HG03558 (cell line): ENCODE data around the gene ADIG.

Source experiments
- ATAC-seq: cut with Tn5 transposase; IDR thresholded peaks from one replicate; pipeline ENCODE4 v1.9.1; 2021; ENCODE audit warnings: moderate number of reproducible peaks; ENCODE audit not compliant: unreplicated experiment; ENCODE audit errors: extremely low read depth

Gene ADIG

DNA sequence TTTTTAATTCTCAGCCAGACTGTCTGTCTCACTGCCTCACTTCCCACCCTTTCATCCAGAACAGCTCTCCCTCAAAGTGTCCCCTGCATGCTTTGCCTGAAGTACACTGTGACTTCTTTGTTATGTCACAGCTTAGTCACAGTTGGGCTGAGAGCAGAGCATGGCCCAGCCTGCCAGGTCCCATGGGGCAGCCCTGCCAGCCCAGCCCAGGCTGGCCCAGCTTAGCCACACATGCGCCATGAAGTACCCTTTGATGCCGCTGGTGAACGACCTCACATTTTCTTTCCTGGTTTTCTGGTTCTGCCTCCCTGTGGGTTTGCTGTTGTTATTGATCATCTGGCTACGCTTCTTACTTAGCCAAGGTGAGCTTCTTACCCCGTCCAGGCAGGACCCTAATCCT is at the start of gene ADIG:
Gene ADIG, plus strand, starts transcription at position 185 of the 400 bp plus-strand sequence. Its CDS starts 54 bp downstream, at position 239.
- no peak for ATAC-seq

DNA sequence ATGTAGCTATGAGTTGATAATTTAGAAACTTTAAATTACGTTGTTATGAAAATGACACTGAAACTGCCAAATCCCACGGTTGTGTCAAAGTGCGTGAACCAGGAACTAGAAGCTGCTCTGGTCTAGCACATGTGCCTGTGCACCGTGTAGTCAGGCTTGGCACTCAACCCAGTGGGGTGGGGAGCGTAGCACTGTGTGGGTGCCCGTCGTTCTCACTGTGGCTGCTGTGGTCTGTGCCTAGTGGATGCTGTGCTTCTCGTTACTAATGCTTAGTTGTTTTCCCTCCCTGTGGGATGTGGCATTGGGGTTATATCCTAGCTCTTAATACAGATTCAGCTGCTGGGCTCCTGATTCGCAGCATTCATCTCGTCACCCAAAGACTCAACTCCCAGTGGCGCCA is 46.2 kb upstream of the ADIG start:
- ATAC-seq, result no peak

DNA sequence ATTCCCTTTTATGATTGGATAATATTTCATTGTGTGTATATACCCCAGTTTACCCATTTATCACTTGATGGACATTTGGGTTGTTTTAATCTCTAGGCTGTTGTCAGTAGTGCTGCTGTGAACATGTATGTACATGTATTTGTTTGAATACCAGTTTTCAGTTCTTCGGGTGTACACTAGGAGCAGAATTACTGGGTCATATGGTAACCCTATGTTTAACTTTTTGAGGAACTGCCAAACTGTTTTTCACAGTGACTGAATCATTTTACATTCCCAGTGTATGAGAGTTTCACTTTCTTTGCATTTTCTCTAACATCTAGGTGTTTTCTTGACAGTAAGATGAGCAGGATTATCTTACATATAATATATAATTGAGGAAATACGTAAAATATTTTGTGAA is 44.7 kb upstream of the ADIG start:
- no peak for ATAC-seq

DNA sequence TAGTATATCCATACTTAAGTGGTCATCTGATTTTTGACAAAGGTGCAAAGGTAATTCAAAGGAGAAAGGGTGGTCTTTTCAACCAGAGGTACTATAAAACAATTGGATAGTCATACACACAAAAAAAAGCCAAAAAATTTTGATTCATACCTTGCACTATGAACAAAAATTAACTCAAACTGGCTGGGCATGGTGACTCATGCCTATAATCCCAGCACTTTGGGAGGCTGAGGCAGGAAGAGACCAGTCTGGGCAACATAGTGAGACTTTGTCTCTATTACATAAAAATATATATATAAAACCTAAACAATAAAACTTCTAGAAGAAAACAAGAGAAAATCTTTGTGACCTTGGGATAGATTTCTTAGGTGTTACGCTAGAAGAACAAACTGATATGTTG is 43.8 kb upstream of the ADIG start:
- no peak for ATAC-seq

DNA sequence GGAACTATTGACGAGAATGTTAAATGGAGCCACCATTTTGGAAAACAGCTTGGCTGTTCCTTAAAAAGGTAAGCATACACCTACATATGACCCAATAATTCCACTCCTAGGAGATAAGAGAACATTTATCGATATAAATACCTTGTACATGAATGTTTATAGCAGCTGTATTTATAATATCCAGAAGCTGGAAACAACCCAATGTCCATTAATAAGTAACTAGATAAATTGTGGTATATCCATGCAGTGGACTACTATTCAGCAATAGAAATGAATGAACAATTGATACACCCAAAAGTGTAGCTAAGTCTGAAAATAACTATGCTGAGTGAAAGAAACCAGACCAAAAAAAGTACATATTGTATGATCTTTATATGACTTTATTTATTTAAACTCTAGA is 42.2 kb upstream of the ADIG start:
- no peak for ATAC-seq

DNA sequence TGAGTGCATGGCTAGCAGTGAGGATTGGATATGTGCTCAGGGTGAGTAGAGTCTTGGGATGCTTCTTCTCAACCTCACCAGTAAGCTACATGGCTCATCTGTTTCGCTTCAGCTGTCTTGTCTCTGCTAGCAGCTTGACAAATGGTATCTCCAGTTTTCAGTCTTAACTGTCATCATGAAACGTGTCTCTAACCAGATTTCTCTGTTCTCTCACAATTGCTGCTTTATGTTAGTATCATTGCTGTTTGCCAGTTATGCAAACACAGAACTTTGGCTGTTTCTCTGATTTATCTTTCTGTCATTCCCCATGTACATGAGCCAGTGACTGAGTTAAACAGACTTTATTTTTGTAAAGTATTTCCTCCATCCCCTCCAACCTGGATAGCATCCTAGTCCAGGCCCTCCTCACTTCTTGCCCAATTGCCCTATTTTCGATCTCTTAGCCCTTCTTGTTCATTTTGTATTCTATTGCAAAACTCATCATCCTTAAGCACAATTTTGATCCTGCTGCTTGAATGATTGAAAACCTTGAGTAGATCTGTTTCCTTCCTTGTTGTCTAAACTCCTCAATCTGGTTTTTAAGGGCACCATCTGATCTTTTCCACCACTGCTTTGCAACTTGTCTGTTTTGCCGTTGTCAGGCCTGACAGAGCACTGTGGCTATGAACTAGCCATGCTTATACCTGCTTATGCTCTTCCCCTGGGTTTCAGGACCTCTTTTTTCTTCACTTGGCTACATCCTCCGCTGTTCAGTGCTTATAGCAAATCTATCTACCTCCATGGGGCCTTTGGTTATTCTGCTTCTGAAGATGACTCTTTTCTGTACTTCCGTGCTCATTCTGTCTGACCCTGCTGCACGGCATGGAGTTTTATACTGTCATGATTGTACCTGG is 37.7 kb upstream of the ADIG start:
- no peak for ATAC-seq

DNA sequence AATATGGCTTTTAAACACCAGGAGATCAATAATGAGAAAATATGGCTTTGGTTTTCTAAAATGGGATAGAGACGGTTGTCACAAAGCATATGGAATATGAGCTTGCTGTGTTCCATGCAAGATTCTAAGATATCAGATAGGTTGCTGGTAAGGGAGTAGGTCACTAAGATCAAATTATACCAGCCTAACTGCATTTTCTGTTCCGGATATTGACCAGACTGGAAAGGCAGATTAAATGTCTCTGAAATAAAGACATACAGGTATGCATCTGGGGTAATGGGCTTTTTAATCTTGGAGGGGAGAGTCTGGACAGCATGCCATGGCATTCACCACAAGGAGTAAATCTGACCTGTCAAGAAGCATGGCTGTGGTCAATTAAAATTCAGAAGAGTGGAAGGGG is 35.2 kb upstream of the ADIG start:
- ATAC-seq, result no peak

DNA sequence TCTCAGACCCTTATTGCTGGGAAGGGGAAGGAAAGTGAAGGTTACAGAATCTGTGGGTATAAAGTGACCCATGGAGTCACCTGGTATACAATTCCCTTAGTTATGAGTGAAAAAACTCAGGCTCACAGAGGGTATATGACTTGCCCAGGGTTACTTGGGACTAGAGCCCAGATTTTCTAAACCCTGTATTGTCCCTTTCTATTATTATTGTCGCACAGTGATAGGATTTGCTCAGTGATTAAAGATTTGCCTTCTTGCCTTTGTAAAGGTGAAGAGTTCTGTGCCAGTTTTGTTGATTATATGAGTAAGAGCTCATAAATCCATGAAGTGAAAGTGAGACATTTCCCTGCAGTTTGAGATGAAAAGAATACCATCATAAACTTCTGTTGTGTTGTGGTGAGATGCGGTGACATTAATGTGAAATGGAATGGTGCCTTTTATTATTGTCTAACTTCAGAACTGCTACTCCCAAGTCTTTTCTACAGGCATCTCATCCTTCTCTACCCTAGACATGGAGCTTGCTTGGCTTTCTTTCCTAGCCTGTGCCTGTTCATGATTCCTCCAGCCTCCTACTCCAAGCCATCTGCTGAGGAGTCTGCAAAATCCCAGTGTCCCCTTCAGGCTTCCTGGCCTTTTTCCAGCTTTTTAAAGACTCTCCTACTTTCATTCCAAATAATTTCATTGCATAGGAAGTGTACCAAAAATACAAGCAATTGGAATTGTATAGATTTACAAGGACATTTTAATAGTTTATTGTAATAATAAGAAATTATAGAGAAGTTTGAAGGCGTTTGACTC is 33.5 kb upstream of the ADIG start:
- ATAC-seq, result no peak

DNA sequence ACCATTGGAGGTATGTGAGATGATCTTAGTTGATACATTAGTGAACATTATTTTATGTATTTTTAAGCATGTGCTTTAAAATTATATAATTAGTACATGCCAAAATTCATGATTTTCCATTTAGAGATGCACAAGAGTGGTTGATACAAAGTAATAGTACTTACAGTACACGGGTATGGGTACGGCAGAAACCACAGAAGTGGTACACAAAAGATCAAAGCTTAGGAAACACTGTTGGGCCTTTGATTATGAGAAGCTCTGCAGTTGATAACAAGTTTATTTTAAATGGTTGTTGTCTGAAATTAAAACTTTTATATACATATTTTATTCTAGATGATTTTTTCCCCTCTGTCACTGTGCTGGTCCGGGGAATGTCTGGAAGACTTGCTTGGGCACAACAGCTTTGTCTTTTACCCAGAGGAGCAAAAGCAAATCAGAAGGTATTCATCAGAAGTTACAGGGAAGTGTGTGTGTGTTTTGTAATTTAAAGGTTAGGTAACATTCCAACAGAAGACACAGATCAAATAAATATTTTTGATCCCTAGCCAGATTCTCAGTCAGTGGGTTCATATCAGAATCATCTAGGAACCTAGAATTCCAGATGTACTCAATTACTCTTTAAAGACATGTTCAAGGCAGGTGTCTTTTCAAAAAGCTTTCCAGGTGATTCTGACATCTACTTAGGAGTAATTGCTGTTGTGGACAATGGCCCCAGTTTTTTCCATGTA is 32.5 kb upstream of the ADIG start:
- ATAC-seq, result no peak

DNA sequence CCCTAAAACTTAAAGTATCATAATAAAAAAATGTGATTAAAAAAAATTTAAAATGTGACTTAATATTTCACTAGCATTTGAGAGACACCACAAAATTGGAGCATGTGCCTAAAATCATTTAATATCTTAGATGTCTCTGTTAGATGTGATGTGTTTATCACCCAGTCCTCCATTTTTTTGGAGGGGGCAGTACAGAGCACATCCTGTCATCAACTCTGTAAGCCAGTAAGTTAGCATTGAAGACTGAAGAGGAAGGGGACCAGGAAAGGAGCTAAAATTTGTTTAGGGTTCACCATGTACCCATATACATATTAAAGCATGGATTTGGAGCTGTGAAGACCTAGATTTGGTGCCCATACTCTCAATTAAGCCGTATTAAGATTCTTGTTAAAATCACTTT is 30.7 kb upstream of the ADIG start:
- ATAC-seq, result no peak

DNA sequence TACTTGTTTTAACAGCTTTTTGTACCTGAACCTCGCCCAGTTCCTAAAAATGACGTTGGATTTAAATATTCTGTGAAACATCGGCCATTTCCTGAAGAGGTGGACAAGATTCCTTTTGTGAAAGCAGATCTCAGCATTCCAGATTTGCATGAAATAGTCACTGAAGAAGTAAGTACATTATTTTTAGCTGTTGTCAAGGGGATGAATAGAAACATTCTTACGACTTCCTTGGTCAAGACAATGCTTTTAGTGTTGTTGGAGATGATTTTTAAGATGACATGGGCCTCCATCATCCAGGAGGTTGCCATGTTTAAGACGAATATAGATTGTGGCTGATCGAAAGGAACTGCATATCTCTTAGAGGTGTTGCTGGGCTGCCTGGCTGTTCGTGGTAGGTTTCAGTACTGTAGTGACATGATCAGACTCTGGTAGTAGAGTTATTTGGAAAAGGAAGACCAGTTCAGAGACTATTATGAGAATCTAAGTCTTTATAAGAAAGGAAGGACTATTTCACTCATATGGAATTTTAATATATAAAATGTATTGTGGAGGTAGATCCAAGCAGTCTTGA is 29.9 kb upstream of the ADIG start:
- no peak for ATAC-seq

DNA sequence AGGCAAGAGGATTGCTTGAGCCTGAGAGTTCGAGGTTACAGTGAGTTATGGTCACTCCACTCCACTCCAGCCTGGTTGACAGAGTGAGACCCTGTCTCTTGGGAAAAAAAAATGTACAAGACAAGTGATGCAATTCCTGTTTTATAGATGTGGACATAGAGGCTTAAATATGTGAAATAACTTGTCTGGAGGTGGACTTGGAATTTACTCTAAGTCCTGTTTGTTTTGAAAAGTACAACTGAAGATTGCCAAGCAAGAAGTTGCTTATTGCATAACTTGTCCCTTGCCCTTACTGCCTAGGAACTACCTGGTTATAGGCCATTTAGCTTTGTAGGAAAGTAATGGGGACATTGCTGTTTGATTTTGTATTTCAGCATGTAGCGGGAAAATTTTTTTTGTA is 26.0 kb upstream of the ADIG start:
- no peak for ATAC-seq

DNA sequence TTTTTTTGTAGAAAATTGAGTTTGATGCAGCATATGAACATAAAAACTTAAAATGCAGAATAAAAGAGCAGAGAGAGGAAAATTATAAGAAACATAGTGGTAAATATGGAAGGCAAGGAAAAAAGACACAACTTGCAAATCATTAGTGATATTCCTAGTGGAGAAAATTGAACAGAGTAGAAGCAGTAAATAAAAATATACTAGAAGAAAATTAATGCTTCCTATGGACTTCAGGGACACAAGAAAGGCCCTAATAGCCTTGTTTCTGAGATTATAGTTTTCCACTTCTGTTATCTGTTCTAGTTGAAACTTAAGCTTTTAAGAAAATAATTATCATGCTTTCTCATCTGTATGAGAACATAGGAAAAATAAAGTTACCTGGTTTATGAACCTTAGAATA is 25.6 kb upstream of the ADIG start:
- no peak for ATAC-seq

DNA sequence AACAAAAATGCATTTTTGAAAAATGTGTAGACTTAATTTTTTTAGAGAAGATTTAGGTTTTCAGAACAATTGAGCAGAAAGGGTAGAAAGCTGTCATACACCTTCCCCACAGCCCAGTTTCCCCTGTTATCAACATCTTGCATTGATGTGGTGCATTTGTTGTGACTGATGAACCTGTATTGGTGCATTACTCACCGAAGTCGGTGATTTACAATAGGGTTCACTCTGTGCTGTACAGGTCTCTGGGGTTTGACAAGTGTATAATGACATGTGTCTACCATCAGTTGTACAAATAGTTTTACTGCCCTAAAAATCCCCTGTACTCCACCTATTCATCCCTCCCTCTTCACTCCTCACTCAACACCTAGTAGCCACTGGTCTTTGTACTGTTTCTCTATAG is 23.8 kb upstream of the ADIG start:
- no peak for ATAC-seq

DNA sequence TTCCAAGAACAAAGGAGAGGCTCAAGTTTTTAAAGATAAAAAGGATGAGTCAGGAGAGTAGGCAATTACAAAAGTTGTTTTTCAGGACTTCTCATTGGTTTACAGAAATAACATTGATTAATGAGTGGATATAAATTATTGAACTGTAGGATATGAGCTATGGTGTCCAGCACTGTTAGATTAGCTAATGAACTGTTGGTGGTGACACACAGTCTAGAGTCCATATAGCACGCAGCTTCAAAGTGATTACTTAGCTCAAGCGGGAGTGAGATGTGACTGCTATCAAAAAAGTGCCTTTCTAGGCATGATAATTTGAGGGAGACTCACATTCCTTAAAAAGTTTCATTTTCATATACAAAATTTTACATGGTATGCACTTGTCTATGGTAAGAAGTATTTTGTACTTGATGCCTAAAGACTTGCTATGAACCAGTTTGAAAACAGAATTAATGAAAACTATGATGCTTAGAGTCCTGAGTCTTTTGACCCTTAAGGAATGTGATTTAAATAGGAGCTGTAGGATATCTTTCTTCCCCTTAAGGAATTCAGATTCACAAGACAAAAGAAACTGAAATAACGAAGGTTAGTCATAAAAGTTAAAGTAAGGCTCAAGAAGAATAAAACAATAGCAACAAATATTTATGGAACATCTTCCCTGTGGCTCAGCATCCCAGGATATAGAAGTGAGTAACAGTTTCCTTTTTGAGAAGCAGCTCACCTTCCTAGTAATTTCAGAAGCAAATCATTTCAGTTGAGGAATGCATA is 22.2 kb upstream of the ADIG start:
- no peak for ATAC-seq

DNA sequence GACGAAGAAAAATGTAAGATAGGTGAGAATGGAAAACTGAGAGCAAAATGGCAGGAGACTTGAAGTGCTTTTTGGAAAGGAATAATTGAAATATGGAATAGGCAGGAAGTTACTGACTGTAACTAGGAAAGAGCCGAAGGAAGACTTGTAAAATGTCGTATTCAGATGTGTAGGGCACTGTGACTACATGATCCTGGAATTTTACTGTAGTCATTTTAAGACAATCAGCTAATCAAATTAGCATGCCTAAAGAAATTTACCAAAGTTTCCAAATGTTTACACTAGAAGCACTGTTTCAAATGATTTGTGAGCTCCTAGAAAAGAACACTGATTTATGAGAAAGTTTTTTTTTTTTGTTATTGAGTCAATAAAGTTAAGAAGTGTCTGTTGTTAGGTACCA is 21.2 kb upstream of the ADIG start:
- ATAC-seq, result no peak

DNA sequence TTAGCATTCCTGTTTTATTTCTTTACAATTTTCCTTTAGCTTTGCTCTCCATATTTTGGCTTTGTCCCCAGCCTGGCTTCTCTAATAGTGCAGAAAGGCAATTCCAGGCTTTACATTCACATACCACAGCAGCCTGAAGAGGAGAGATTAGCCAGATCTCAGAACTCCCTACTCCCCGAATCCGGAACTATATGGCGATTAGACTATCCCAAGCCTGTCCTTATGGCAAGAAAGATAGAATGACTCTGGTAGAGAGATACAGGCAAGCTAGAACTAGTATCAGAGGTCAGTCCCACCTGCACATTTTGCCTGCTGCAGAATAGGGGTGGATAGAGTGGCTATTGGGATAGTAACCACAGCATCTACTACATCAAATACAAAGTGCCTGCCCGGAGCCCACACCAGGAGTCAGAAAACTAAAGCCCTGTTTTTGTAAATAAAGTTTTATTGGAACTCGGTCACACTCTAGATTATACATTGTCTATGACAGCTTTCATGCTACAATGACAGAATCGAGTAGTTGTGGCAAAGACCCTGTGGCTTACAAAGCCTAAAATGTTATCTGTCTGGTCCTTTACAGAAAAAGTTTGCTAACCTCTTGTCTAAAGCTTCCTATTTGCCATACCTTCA is 17.1 kb upstream of the ADIG start:
- ATAC-seq, result no peak

DNA sequence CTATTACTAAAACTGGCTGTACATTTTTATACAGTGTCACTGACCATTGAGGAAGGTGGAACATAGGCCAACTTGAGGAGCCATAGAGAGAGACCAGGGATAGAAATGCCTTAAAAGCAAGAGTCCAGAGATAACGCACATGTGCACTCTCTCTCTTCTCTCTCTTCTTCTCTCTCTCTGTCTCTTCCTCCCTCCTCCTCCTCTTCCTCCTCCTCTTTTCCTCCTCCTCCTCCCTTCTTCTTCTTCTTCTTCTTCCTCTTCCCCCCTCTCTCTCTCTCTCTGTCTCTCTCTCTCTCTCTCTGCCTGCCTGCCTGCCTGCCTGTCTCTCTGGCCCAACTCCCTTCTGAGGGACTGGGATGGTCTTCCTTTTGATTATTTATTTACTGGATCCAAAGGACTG is 16.3 kb upstream of the ADIG start:
- no peak for ATAC-seq

DNA sequence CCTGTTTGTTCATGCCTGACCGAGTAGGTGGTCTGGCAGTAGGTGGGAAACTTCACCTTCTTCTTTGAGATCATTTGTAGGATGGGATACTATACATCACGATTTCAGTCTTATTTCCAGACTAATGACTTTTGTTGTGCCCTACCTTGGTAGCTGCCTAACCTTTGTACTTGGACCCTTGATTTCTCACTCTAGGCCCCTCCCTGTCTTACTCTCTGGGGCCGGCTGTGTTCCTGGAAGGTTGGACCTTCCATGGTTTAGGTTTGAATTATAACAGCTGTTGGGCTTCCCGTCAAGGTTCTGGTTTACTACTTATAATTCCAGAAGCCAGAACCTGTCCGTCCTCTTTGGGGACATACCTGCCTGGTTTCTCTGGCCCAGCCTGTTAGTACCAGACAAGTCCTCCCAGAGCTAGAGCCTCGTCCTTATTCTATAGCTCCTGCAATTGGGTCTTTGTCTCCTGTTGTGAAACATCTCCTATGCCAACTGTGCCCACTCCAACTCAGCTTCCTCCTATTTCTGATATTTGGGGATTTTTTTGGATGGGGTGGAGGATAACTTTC is 14.9 kb upstream of the ADIG start:
- ATAC-seq, result no peak
